NT2/D1 (cell line): ENCODE results near the gene TRIM47.

ENCODE experiments used
- SUZ12 ChIP-seq: IDR thresholded peaks from 2 replicates; pipeline ENCODE4 v1.6.1; 2011; ENCODE audit not compliant: insufficient read length, insufficient read depth; ENCODE audit errors: extremely low read depth
- YY1 ChIP-seq: IDR thresholded peaks from 2 replicates; pipeline ENCODE4 v1.6.1; 2011; ENCODE audit not compliant: insufficient read length, insufficient read depth
- ZNF274 ChIP-seq: IDR thresholded peaks from 2 replicates; pipeline ENCODE4 v1.6.1; 2011; ENCODE audit warnings: mild to moderate bottlenecking, low read depth, low read length

DNA sequence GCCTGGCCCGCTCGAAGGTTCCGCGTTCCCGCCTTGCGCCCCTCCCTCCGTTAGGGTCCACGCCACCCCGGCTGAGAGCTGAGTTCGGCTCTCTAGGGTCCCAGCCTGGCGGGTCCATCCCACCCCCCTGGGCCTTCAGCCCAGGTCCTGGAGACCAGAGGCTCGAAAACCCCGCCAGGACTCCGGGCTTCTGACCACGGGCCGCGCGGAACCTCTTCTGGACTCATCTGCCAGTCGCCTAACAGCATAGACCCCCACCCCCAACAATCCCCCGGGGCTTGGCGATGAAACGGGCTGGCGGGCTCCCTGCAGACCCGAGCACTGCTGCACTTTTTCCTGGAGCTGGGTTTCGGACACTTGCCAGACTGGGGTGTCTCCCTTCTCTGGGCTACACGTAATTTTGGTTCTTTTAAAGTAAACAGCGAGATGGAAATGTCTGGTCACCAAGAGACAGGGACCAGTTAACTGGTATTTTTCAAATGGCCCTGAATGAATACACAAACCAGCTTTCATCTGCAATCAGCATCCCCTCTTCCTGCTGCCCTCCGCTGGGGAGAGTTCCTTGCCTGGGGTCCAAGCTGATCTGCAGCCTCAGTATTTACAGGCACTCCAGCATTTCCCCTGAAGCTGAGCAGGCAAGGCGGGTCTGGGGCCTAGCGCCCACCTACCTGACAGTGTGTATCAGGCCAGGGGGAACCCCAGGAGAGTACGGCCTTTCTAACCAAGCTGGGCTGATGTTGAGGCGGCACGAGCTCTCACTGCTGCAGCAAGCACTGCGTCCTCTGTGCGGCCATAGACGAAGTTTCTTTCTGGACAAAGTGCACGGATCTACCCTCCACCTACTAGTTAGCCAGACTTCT, 19.0 kb upstream of the TRIM47 start:
- no peak for TF ChIP-seq SUZ12
- TF ChIP-seq ZNF274 = no peak
- TF ChIP-seq YY1 = no peak
